ENCODE measurements around the gene GRK5. TPM values are rescaled to one million over a fixed set of nuclear protein-coding genes. Genes with fewer than 3 reads are reported as not detected.

The GRK5 gene
- total RNA-seq, 1 experiment from 2014 or later = 1.2 TPM

- H3K9me3 ChIP-seq (ENCODE audit: control insufficient read depth, low read depth, low read length) = no peaks in the 10 kb centered on the region
- no peaks in the 10 kb centered on the region for H3K9me3 Mint-ChIP-seq
- no peak overlapping the region for H3K4ac ChIP-seq (ENCODE audit: low read depth, low read length)
- no peak overlapping the region for H4K5ac ChIP-seq (ENCODE audit: insufficient read length, low read depth, low read length)
- H2AFZ ChIP-seq (ENCODE audit: low read length) = no peak overlapping the region
- H2BK120ac ChIP-seq (ENCODE audit: low read depth, low read length, poor library complexity, severe bottlenecking) = no peak overlapping the region
- no peak overlapping the region for H2BK12ac ChIP-seq (ENCODE audit: insufficient read length, low read depth, low read length)
- no peaks in the 10 kb centered on the region for H3K4me1 ChIP-seq (ENCODE audit: insufficient read depth, low read length)
- no peaks in the 10 kb centered on the region for H3K79me1 ChIP-seq (ENCODE audit: insufficient read depth, low read depth, low read length, poor library complexity, severe bottlenecking)
- no peak overlapping the region for H2AK5ac ChIP-seq (ENCODE audit: insufficient read length, low read length)
- H3K9ac ChIP-seq (ENCODE audit: extremely low read depth, insufficient read length, low read length) = no peak overlapping the region
- no peak for TF ChIP-seq CTCF (conservative IDR thresholded peaks at IDR 0.05)
- H3K23ac ChIP-seq (ENCODE audit: insufficient read length, low read depth, low read length) = no peak overlapping the region
- H3K4me3 Mint-ChIP-seq = no peak overlapping the region
- no peak overlapping the region for H3K18ac ChIP-seq (ENCODE audit: insufficient read length, low read depth, low read length)
- H3K27me3 ChIP-seq (ENCODE audit: insufficient read depth, low read length) = no peaks in the 10 kb centered on the region
- no peaks in the 10 kb centered on the region for H3K27me3 Mint-ChIP-seq (ENCODE audit: low read depth)
- H3K79me2 ChIP-seq (ENCODE audit: insufficient read depth, low read length) = no peaks in the 10 kb centered on the region
- H4K91ac ChIP-seq (ENCODE audit: insufficient read length, low read depth, low read length) = no peak overlapping the region
- H3K27ac ChIP-seq (ENCODE audit: insufficient read length, low read depth, low read length) = no peak overlapping the region
- H2BK15ac ChIP-seq (ENCODE audit: low read depth, low read length) = no peak overlapping the region
- no peak for DNase-seq
- H3T11ph ChIP-seq (ENCODE audit: low read length) = no peak overlapping the region
- no CpG with 5 or more reads among the region's 14 CpGs for WGBS (ENCODE audit: extremely low coverage, insufficient read length, low lambda C conversion rate)
- no peak overlapping the region for H3K14ac ChIP-seq (ENCODE audit: insufficient read depth, low read length)
- no peak overlapping the region for H2BK20ac ChIP-seq (ENCODE audit: low read depth, low read length, poor library complexity, severe bottlenecking)
- H3K4me1 Mint-ChIP-seq = peaks cover 8 to 19% of the 10 kb centered on the region in 2 experiments
- H4K20me1 ChIP-seq (ENCODE audit: control insufficient read depth, insufficient read depth, insufficient read length) = no peaks in the 10 kb centered on the region
- no peak overlapping the region for H3K56ac ChIP-seq (ENCODE audit: insufficient read length, low read depth, low read length)
- H3K36me3 Mint-ChIP-seq (ENCODE audit: insufficient read depth in 1 of 3, low read depth in 3 of 3) = no peaks in the 10 kb centered on the region
- peak overlapping the region in 1 of 3 experiments; percentile 85; a peak in 2 of 7 replicates for H3K27ac Mint-ChIP-seq
- no peaks in the 10 kb centered on the region for H3K23me2 ChIP-seq (ENCODE audit: insufficient read length, low read depth, low read length, poor library complexity, severe bottlenecking)
- no peak overlapping the region for H4K8ac ChIP-seq (replicated peaks; ENCODE audit: insufficient read length, low read depth, low read length)
- H3K4me2 ChIP-seq (ENCODE audit: insufficient read depth, insufficient read length, low read length) = no peak overlapping the region
- H2BK5ac ChIP-seq (ENCODE audit: insufficient read length, low read length) = no peak overlapping the region
These were observed 119.8 kb downstream of the GRK5 start for GRCh38 chr10:119327096-119327745.

Measured in H9 (cell line).